GM12873 (cell line): ENCODE results near the gene GSTCD.

ENCODE experiments used
- TF ChIP-seq, protein P1 (sequence below): IDR thresholded peaks from 2 replicates; pipeline ENCODE4 v1.5.1; 2012; ENCODE audit warnings: low read depth, mild to moderate bottlenecking, moderate library complexity, low read length, control low read depth; ENCODE audit not compliant: insufficient read depth; ENCODE audit errors: missing control alignments

The GSTCD gene

DNA sequence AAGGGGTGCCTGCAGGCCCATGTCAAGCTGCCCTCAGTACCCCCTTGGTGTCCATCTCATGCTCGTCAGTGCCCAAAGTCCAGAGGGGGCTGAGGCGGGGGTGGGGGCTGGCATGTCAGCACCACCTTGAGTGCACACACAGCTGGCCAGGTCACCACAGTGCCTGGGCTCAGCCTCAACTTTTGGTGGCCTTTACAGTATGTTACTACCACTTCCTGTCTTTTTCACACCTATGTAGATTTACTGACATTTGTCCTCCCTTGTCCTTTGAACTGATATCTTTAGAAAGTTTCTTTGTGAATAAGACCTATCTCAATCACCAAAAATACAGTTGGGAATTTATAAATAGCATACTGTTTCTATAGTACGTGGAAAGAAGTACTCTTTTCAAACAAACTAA, 128.0 kb downstream of the GSTCD start:
- TF ChIP-seq, protein P1, sequence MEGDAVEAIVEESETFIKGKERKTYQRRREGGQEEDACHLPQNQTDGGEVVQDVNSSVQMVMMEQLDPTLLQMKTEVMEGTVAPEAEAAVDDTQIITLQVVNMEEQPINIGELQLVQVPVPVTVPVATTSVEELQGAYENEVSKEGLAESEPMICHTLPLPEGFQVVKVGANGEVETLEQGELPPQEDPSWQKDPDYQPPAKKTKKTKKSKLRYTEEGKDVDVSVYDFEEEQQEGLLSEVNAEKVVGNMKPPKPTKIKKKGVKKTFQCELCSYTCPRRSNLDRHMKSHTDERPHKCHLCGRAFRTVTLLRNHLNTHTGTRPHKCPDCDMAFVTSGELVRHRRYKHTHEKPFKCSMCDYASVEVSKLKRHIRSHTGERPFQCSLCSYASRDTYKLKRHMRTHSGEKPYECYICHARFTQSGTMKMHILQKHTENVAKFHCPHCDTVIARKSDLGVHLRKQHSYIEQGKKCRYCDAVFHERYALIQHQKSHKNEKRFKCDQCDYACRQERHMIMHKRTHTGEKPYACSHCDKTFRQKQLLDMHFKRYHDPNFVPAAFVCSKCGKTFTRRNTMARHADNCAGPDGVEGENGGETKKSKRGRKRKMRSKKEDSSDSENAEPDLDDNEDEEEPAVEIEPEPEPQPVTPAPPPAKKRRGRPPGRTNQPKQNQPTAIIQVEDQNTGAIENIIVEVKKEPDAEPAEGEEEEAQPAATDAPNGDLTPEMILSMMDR, result no peak

DNA sequence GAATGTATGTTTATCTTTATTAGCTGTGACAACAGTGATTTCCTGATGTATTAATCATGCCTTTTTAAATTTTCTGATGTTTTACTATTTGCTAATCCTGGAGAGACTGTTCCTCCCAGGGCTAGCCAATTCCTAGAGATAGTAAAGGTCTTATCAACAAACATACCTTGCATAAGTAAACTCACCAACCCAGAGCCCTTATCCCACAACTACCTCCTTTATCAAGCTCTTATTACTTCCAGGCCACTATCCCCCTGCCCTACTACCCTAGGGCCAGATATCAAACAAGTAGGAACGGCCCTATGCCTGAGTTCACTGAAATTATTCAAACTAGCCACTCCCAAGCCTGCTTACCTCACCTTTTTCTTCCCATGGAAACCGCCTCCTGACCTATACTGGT, 128.5 kb downstream of the GSTCD start:
- TF ChIP-seq, protein P1, result no peak

DNA sequence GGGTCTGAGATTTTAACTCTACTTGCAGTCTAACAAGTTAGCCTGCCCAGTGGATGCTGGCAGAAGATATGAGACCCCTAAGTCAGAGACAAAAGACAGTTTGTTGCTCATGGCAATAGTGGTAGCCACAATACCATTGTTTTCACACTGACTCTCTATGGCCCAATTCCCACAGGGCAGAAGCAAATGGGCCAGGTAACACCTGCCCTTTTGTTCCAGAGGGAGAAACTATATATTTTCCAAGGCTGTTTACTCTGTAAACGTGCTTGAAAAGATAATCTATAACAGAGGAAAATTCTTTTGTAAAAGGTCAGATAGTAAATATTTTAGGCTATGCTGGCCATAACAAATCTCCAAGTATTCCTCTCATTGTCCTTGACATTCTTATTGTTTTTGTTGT, 129.5 kb downstream of the GSTCD start:
- TF ChIP-seq, protein P1, result no peak

DNA sequence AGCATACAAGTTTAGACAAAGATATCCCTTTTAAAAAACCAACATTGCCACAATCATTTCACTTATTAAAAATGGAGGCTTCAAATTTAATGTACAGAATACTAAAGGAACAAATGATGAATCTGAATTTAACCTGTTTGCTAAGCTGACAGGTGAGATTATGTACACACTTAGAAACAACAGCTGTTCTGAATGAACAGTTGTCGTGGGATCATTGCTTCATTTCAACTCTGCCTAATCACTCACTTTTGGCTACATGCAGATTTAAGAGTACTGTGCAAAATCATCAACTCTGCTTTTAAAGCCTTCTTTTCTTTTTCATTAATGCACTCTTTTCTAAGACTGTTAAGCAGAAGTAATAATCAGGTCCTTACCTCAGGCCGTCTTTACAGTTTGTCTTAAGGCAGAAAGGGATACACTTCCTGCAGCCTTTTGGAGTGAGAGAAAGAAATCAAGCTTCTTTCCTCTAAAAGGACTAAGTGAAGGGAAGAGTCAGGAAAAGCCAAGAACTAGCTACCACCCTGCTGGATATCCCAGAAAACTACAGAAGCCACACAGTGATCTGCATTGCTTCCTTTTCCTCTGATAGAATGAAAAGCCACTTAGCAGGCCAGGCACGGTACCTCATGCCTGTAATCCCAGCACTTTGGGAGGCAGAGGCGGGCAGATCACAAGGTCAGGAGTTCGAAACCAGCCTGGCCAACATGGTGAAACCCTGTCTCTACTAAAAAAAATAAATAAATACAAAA, 132.0 kb downstream of the GSTCD start:
- TF ChIP-seq, protein P1, result no peak

DNA sequence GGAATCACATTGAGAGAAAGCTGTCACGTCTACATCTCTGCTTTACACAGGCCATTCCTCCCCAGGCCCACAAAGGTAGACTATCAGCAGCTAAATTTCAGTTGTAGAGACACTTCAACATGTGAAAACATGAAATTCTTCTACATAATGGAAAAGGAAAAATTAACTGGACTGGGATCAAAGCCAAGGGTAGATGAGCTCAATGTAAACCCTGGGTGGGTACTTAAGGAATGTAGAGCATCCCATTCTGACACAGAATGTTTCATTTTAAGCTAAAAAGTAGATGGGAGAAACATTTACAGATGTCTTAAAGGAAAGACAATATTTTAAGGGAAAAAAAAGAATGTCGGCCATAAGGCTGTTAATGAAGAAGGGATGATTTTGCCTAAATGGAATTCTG, 135.4 kb downstream of the GSTCD start:
- TF ChIP-seq, protein P1, result no peak

DNA sequence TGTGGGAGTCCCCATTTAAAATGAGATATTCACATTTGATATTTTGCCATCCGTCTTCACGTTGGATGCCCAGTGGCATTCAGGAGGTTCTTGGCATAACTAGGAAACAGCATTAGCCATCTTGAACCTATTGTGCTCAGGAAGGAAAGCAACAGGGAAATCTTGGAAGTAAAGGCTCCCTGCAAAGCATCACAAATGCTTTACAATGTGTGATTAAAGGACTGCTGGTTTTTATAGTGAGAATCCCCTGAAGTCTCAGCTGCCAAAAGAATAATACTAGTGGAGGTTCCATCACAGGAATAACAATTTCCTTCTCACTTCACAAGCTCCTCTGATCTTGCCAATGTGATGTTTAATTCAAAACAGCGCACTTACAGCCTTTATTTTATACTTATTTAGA, 137.0 kb downstream of the GSTCD start:
- TF ChIP-seq, protein P1, result no peak

DNA sequence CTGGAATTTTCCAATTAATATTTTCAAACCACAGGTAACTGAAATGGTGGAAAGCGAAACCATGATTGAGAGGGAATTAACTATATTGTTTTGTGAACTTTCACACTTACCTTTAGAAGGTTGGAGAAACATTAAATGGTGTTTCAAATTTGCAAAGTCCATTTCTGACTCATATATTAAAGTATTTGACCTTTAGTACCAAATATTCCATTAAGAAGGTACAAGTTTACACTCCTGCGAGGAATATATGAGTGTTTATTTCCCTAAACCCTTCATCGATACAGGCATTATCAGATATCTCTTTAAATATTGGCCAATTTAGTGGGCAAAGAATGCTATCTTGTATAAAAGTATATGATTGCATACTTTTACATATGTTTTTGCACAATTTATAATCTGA, 142.6 kb downstream of the GSTCD start:
- TF ChIP-seq, protein P1, result no peak
